ENCODE results near the gene TBL1XR1.
"Not testable (repeated sequence)": the region's sequence is repeated elsewhere in the genome, so short reads cannot be mapped to it uniquely, and the experiment has no call there.

Gene TBL1XR1

GRCh38 chr3:177180506-177180905 is 16.8 kb downstream of the TBL1XR1 start:
- no peak for DNase-seq

GRCh38 chr3:177179281-177180067 is 17.8 kb downstream of the TBL1XR1 start:
- no peak for DNase-seq

- DNase-seq, result no peak
These were observed 19.5 kb downstream of the TBL1XR1 start for GRCh38 chr3:177177749-177178221.

GRCh38 chr3:177174607-177175170 is 22.6 kb downstream of the TBL1XR1 start:
- no peak for DNase-seq

GRCh38 chr3:177169936-177170722 is 27.2 kb downstream of the TBL1XR1 start:
- DNase-seq, result no peak

- DNase-seq, result no peak
These were observed 28.9 kb downstream of the TBL1XR1 start for GRCh38 chr3:177168431-177168830.

- DNase-seq, result no peak
These were observed 34.5 kb downstream of the TBL1XR1 start for GRCh38 chr3:177162742-177163141.

- DNase-seq, result not testable (repeated sequence)
These were observed 35.7 kb downstream of the TBL1XR1 start for GRCh38 chr3:177161603-177162002.

- no peak for DNase-seq
These were observed 38.8 kb downstream of the TBL1XR1 start for GRCh38 chr3:177158461-177158860.

GRCh38 chr3:177157492-177157891 is 39.8 kb downstream of the TBL1XR1 start:
- no peak for DNase-seq

GRCh38 chr3:177154733-177155132 is 42.5 kb downstream of the TBL1XR1 start:
- no peak for DNase-seq

GRCh38 chr3:177150970-177151627 is 46.2 kb downstream of the TBL1XR1 start:
- peak; percentile 16 for DNase-seq

GRCh38 chr3:177150218-177150916 is 46.9 kb downstream of the TBL1XR1 start:
- no peak for DNase-seq

GRCh38 chr3:177149106-177149505 is 48.2 kb downstream of the TBL1XR1 start:
- DNase-seq, result no peak

- no peak for DNase-seq
These were observed 49.5 kb downstream of the TBL1XR1 start for GRCh38 chr3:177147790-177148189.

GRCh38 chr3:177146646-177147045 is 50.6 kb downstream of the TBL1XR1 start:
- DNase-seq, result no peak

- no peak for DNase-seq
These were observed 51.3 kb downstream of the TBL1XR1 start for GRCh38 chr3:177145954-177146353.

GRCh38 chr3:177145381-177145780 is 51.9 kb downstream of the TBL1XR1 start:
- no peak for DNase-seq

- no peak for DNase-seq
These were observed 52.4 kb downstream of the TBL1XR1 start for GRCh38 chr3:177144922-177145321.

- DNase-seq, result no peak
These were observed 55.2 kb downstream of the TBL1XR1 start for GRCh38 chr3:177141899-177142646.

GRCh38 chr3:177141471-177141870 is 55.8 kb downstream of the TBL1XR1 start:
- DNase-seq, result no peak

- peak; percentile 22 for DNase-seq
These were observed 58.1 kb downstream of the TBL1XR1 start for GRCh38 chr3:177139220-177139619.

Data from stimulated activated CD4-positive, alpha-beta T cell treated with anti-CD3 and anti-CD28 coated beads, Interleukin-1b, Interleukin-23, amount 100 ng/mL, for 48 hours (primary cell).